Mesendoderm (in vitro differentiated cells): ENCODE results near the gene ELP4.
A peak's percentile ranks its signal among the peaks of the same experiment; 100 is the strongest.
"Not testable (repeated sequence)": the region's sequence is repeated elsewhere in the genome, so short reads cannot be mapped to it uniquely, and the experiment has no call there.

Experiments
- DNase-seq: peaks from one replicate; pipeline ENCODE4 v3.0.0; 2013
- H2AK5ac ChIP-seq: 2 replicates; pipeline ENCODE4 v1.6.1; 2013; ENCODE audit warnings: low read length, inconsistent platforms
- H2BK120ac ChIP-seq: 2 replicates; pipeline ENCODE4 v1.6.1; 2013; ENCODE audit warnings: low read depth, mild to moderate bottlenecking, low read length, moderate library complexity, mixed read lengths
- H2BK15ac ChIP-seq: replicated peaks from 2 replicates; pipeline ENCODE4 v1.6.1; 2013; ENCODE audit warnings: low read depth, mild to moderate bottlenecking, moderate library complexity
- H2BK5ac ChIP-seq: 2 replicates; pipeline ENCODE4 v1.6.1; 2013; ENCODE audit warnings: low read length, inconsistent platforms
- H3K18ac ChIP-seq: 2 replicates; pipeline ENCODE4 v1.6.1; 2013; ENCODE audit warnings: mild to moderate bottlenecking, low read length, mixed read lengths
- H3K23ac ChIP-seq: one replicate; pipeline ENCODE4 v1.6.1; 2013; ENCODE audit warnings: low read length
- H3K27ac ChIP-seq: 2 replicates; pipeline ENCODE4 v1.5.1; 2013; ENCODE audit warnings: low read depth, mild to moderate bottlenecking, inconsistent platforms, low read length, moderate library complexity
- H3K27me3 ChIP-seq: 2 replicates; pipeline ENCODE4 v1.6.1; 2013; ENCODE audit warnings: low read length, control low read depth, mild to moderate bottlenecking, inconsistent platforms; ENCODE audit not compliant: insufficient read depth, poor library complexity
- H3K36me3 ChIP-seq: 2 replicates; pipeline ENCODE4 v1.6.1; 2013; ENCODE audit warnings: low read length, inconsistent platforms; ENCODE audit not compliant: control insufficient read depth, insufficient read depth
- H3K4ac ChIP-seq: one replicate; pipeline ENCODE4 v1.6.1; 2013; ENCODE audit warnings: low read depth, mild to moderate bottlenecking, low read length, moderate library complexity
- H3K4me1 ChIP-seq: 2 replicates; pipeline ENCODE4 v1.6.1; 2013; ENCODE audit warnings: low read depth, low read length, inconsistent platforms; ENCODE audit not compliant: control insufficient read depth
- H3K4me2 ChIP-seq: 2 replicates; pipeline ENCODE4 v1.6.1; 2013; ENCODE audit warnings: low read length
- H3K4me3 ChIP-seq: 2 replicates; pipeline ENCODE4 v1.5.1; 2013; ENCODE audit warnings: mild to moderate bottlenecking, low read length
- H3K56ac ChIP-seq: one replicate; pipeline ENCODE4 v1.6.1; 2013; ENCODE audit warnings: low read length
- H3K79me1 ChIP-seq: 2 replicates; pipeline ENCODE4 v1.6.1; 2013; ENCODE audit warnings: low read length, inconsistent platforms
- H3K79me2 ChIP-seq: 2 replicates; pipeline ENCODE4 v1.6.1; 2013; ENCODE audit warnings: mild to moderate bottlenecking, low read length; ENCODE audit not compliant: control insufficient read depth, insufficient read depth
- H3K9ac ChIP-seq: 2 replicates; pipeline ENCODE4 v1.6.1; 2013; ENCODE audit warnings: low read length, inconsistent platforms
- H4K5ac ChIP-seq: one replicate; pipeline ENCODE4 v1.6.1; 2013; ENCODE audit warnings: low read length
- H4K8ac ChIP-seq: one replicate; pipeline ENCODE4 v1.6.1; 2013; ENCODE audit warnings: low read depth, mild to moderate bottlenecking, control low read depth, low read length, moderate library complexity
- WGBS: extraction: QIAGEN DNeasy Blood & Tissue Kit; methylation state at CpG from one replicate; pipeline ENCODE4 v1.1.7; 2013; ENCODE audit warnings: low lambda C conversion rate, missing lambda C conversion rate; ENCODE audit not compliant: insufficient coverage; ENCODE audit errors: extremely low coverage; 5-methylcytosine and 5-hydroxymethylcytosine counted together

The ELP4 gene

GRCh38 chr11:31558001-31558400, 48.4 kb downstream of the ELP4 start:
- no CpG with 5 or more reads among the region's 2 CpGs for WGBS
- Histone ChIP-seq H2BK15ac (no peak overlapping the region), H3K27ac (no peak overlapping the region)

GRCh38 chr11:31560842-31561476, 51.4 kb downstream of the ELP4 start:
- Histone ChIP-seq H3K23ac (no peak overlapping the region), H3K18ac (no peak overlapping the region), H3K79me1 (no peaks in the 10 kb centered on the region), H2BK120ac (no peak overlapping the region), H3K56ac (no peak overlapping the region), H2BK15ac (no peak overlapping the region), H3K27me3 (no peaks in the 10 kb centered on the region), H3K4me1 (no peaks in the 10 kb centered on the region), H4K5ac (no peak overlapping the region), H3K79me2 (no peaks in the 10 kb centered on the region), H3K36me3 (no peaks in the 10 kb centered on the region), H3K4me3 (no peak overlapping the region), H3K9ac (no peak overlapping the region), H2AK5ac (no peak overlapping the region), H2BK5ac (no peak overlapping the region), H3K4ac (no peak overlapping the region), H3K27ac (no peak overlapping the region), H3K4me2 (no peak overlapping the region), H4K8ac (no peak overlapping the region)
- no peak for DNase-seq
- WGBS: no CpG with 5 or more reads among the region's 1 CpG

More at GRCh38 chr11:31558001-31558400, 48.4 kb downstream of the ELP4 start:
- no peaks in the 10 kb centered on the region for H3K27me3 ChIP-seq
- no peak overlapping the region for H4K5ac ChIP-seq
- H3K4me1 ChIP-seq: no peaks in the 10 kb centered on the region
- no peak overlapping the region for H2AK5ac ChIP-seq
- no peak overlapping the region for H3K4ac ChIP-seq
- no peak overlapping the region for H3K23ac ChIP-seq
- no peak overlapping the region for H4K8ac ChIP-seq
- no peak overlapping the region for H3K4me2 ChIP-seq
- H3K79me1 ChIP-seq: no peaks in the 10 kb centered on the region
- H3K18ac ChIP-seq: no peak overlapping the region
- no peaks in the 10 kb centered on the region for H3K79me2 ChIP-seq
- no peak overlapping the region for H3K56ac ChIP-seq
- no peak overlapping the region for H2BK120ac ChIP-seq
- no peak for DNase-seq
- no peak overlapping the region for H3K9ac ChIP-seq
- H3K36me3 ChIP-seq: no peaks in the 10 kb centered on the region
- no peak overlapping the region for H2BK5ac ChIP-seq
- no peak overlapping the region for H3K4me3 ChIP-seq

- no CpG with 5 or more reads among the region's 4 CpGs for WGBS
Measured at GRCh38 chr11:31564517-31564916, 55.0 kb downstream of the ELP4 start.

GRCh38 chr11:31574133-31574532, 64.6 kb downstream of the ELP4 start:
- H3K56ac ChIP-seq, H3K4ac ChIP-seq, H4K8ac ChIP-seq, H3K27ac ChIP-seq, H2AK5ac ChIP-seq, H3K36me3 ChIP-seq, H3K18ac ChIP-seq, H2BK15ac ChIP-seq, H3K79me1 ChIP-seq, H3K23ac ChIP-seq, H4K5ac ChIP-seq, H3K4me3 ChIP-seq, H3K4me2 ChIP-seq, H2BK120ac ChIP-seq, H3K9ac ChIP-seq, H3K27me3 ChIP-seq, H3K4me1 ChIP-seq, H2BK5ac ChIP-seq, H3K79me2 ChIP-seq: not testable (repeated sequence)
- WGBS: no CpG with 5 or more reads among the region's 4 CpGs
- peak; percentile 34 for DNase-seq

More at GRCh38 chr11:31564517-31564916, 55.0 kb downstream of the ELP4 start:
- H2BK15ac ChIP-seq, H3K56ac ChIP-seq, H3K4ac ChIP-seq, H3K79me2 ChIP-seq, H3K4me1 ChIP-seq, H2BK120ac ChIP-seq, DNase-seq, H3K23ac ChIP-seq, H4K5ac ChIP-seq, H2AK5ac ChIP-seq, H3K9ac ChIP-seq, H4K8ac ChIP-seq, H3K4me3 ChIP-seq, H2BK5ac ChIP-seq, H3K4me2 ChIP-seq, H3K27me3 ChIP-seq, H3K36me3 ChIP-seq, H3K18ac ChIP-seq, H3K27ac ChIP-seq, H3K79me1 ChIP-seq: not testable (repeated sequence)

GRCh38 chr11:31575764-31576163, 66.2 kb downstream of the ELP4 start:
- not testable (repeated sequence) for H2AK5ac ChIP-seq, H3K23ac ChIP-seq, H3K36me3 ChIP-seq, H3K79me2 ChIP-seq, H3K9ac ChIP-seq, H3K4me3 ChIP-seq, H2BK15ac ChIP-seq, H4K5ac ChIP-seq, H3K18ac ChIP-seq, H3K4me2 ChIP-seq, H3K79me1 ChIP-seq, H3K4me1 ChIP-seq, H2BK120ac ChIP-seq, H3K4ac ChIP-seq, H3K27ac ChIP-seq, H2BK5ac ChIP-seq, H3K56ac ChIP-seq, H3K27me3 ChIP-seq, DNase-seq, H4K8ac ChIP-seq
- WGBS: no CpG with 5 or more reads among the region's 3 CpGs

- not testable (repeated sequence) for H3K18ac ChIP-seq, H4K5ac ChIP-seq, H3K27me3 ChIP-seq, H3K4me1 ChIP-seq, H4K8ac ChIP-seq, H3K79me2 ChIP-seq, H3K36me3 ChIP-seq, H3K4me3 ChIP-seq, H2BK5ac ChIP-seq, H2BK120ac ChIP-seq, H2AK5ac ChIP-seq, H3K4me2 ChIP-seq, DNase-seq, H3K56ac ChIP-seq, H3K23ac ChIP-seq, H3K9ac ChIP-seq, H3K27ac ChIP-seq, H3K79me1 ChIP-seq, H2BK15ac ChIP-seq, H3K4ac ChIP-seq
- no CpG with 5 or more reads among the region's 3 CpGs for WGBS
Measured at GRCh38 chr11:31579412-31579811, 69.8 kb downstream of the ELP4 start.
